ENCODE results near the gene IPO7. TPM values are rescaled to one million over a fixed set of nuclear protein-coding genes. Genes with fewer than 3 reads are reported as not detected.

IPO7 gene
- total and polyA plus RNA-seq, 2 of the 13 experiments (the other 11 are each of a cell fraction or from before 2014, with no cell fraction given): 59.4 to 98.4 TPM

- peak; percentile 94 for TF ChIP-seq PATZ1 (CRISPR knock-in tag; IDR thresholded peaks at IDR 0.05)
- 0 out of 2 replicates have a peak, but pooled peaks have one; percentile 14 for TF ChIP-seq ZNF256 (CRISPR knock-in tag; conservative IDR thresholded peaks at IDR 0.05)
- peak; percentile 68; the same call in 1 of the 2 replicates for TF ChIP-seq ISL2 (CRISPR knock-in tag; IDR thresholded peaks at IDR 0.05)
- no peak for TF ChIP-seq CCAR2 (optimal IDR thresholded peaks at IDR 0.05; ENCODE audit: low read depth, low read length)
- TF ChIP-seq RFX1 (IDR thresholded peaks at IDR 0.05): no peak
- TF ChIP-seq CERS6 (CRISPR knock-in tag; IDR thresholded peaks at IDR 0.05): no peak
- TF ChIP-seq, protein P1, sequence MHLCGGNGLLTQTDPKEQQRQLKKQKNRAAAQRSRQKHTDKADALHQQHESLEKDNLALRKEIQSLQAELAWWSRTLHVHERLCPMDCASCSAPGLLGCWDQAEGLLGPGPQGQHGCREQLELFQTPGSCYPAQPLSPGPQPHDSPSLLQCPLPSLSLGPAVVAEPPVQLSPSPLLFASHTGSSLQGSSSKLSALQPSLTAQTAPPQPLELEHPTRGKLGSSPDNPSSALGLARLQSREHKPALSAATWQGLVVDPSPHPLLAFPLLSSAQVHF (CRISPR knock-in tag; IDR thresholded peaks at IDR 0.05): no peak
- TF ChIP-seq, protein P2, sequence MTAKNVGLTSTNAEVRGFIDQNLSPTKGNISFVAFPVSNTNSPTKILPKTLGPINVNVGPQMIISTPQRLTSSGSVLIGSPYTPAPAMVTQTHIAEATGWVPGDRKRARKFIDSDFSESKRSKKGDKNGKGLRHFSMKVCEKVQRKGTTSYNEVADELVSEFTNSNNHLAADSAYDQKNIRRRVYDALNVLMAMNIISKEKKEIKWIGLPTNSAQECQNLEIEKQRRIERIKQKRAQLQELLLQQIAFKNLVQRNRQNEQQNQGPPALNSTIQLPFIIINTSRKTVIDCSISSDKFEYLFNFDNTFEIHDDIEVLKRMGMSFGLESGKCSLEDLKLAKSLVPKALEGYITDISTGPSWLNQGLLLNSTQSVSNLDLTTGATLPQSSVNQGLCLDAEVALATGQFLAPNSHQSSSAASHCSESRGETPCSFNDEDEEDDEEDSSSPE (CRISPR knock-in tag; IDR thresholded peaks at IDR 0.05): peak; percentile 78
- peak; percentile 89 for TF ChIP-seq KMT2B (CRISPR knock-in tag; IDR thresholded peaks at IDR 0.05)
- peak; percentile 97 for TF ChIP-seq RBFOX2 (IDR thresholded peaks at IDR 0.05; ENCODE audit: low read depth, low read length)
- peak; percentile 84 for TF ChIP-seq CBFB (CRISPR knock-in tag; IDR thresholded peaks at IDR 0.05)
- no peak for TF ChIP-seq ZNF790 (CRISPR knock-in tag; IDR thresholded peaks at IDR 0.05; ENCODE audit: borderline replicate concordance)
- TF ChIP-seq TERF1 (CRISPR knock-in tag; IDR thresholded peaks at IDR 0.05): no peak
- 0 out of 2 replicates have a peak, but pooled peaks have one; percentile 40 for TF ChIP-seq FOXJ3 (CRISPR knock-in tag; IDR thresholded peaks at IDR 0.05; ENCODE audit: borderline replicate concordance)
- no peak for TF ChIP-seq ZBTB7A (CRISPR knock-in tag; IDR thresholded peaks at IDR 0.05)
- TF ChIP-seq ZNF260 (CRISPR knock-in tag; IDR thresholded peaks at IDR 0.05; ENCODE audit: borderline replicate concordance, low read depth): no peak
- no peak for TF ChIP-seq E2F2 (CRISPR knock-in tag; IDR thresholded peaks at IDR 0.05; ENCODE audit: borderline replicate concordance)
Measured at GRCh38 chr11:9363954-9364912, 20.2 kb upstream of the IPO7 start (continued).

Data from HepG2 (cell line).